GM23338 (cell line): ENCODE measurements around the gene ALDH3B1. TPM values are rescaled to one million over a fixed set of nuclear protein-coding genes. Genes with fewer than 3 reads are reported as not detected.

Experiments
- ATAC-seq: fragments of 200-7000 bp; cut with Tn5 transposase; 3 replicates; pipeline ENCODE4 v1.9.1; 2020
- DNase-seq: peaks from one replicate; pipeline ENCODE4 v3.0.0-alpha.2; 2015; ENCODE audit warnings: low spot score
- H2AFZ ChIP-seq: fragments of 200-600 bp; sonication (generic); 2 replicates; pipeline ENCODE4 v1.8.0; 2016; ENCODE audit warnings: antibody characterized with exemption, mild to moderate bottlenecking, moderate library complexity
- H3F3A ChIP-seq: fragments of 200-600 bp; sonication (generic); replicated peaks from 2 replicates; pipeline ENCODE4 v1.8.0; 2017; ENCODE audit warnings: antibody characterized with exemption, mixed run types, low read depth
- H3K27ac ChIP-seq: fragments of 200-600 bp; sonication (generic); 2 replicates; pipeline ENCODE4 v1.6.1; 2016; ENCODE audit warnings: low read depth
- H3K27me3 ChIP-seq: fragments of 200-600 bp; sonication (generic); 2 replicates; pipeline ENCODE4 v1.8.0; 2016; ENCODE audit warnings: mild to moderate bottlenecking, mixed run types, moderate library complexity; ENCODE audit not compliant: insufficient read depth
- H3K36me3 ChIP-seq: fragments of 200-600 bp; sonication (generic); 2 replicates; pipeline ENCODE4 v1.8.0; 2016; ENCODE audit warnings: mild to moderate bottlenecking; ENCODE audit not compliant: insufficient read depth
- H3K4me1 ChIP-seq: fragments of 200-600 bp; sonication (generic); 2 replicates; pipeline ENCODE4 v1.8.0; 2016; ENCODE audit warnings: mild to moderate bottlenecking, moderate library complexity; ENCODE audit not compliant: insufficient read depth
- H3K4me2 ChIP-seq: fragments of 200-600 bp; sonication (generic); 2 replicates; pipeline ENCODE4 v1.7.1; 2017; ENCODE audit warnings: mixed run types
- H3K4me3 ChIP-seq: fragments of 200-600 bp; sonication (generic); 2 replicates; pipeline ENCODE4 v1.6.1; 2016; ENCODE audit warnings: mixed run types
- H3K79me2 ChIP-seq: fragments of 200-600 bp; sonication (generic); replicated peaks from 2 replicates; pipeline ENCODE4 v1.8.0; 2017; ENCODE audit warnings: mild to moderate bottlenecking; ENCODE audit not compliant: insufficient read depth
- H3K9me2 ChIP-seq: fragments of 200-600 bp; sonication (generic); 2 replicates; pipeline ENCODE4 v1.8.0; 2017; ENCODE audit not compliant: insufficient read depth
- H4K20me1 ChIP-seq: fragments of 200-600 bp; sonication (generic); replicated peaks from 2 replicates; pipeline ENCODE4 v1.8.0; 2017; ENCODE audit warnings: mild to moderate bottlenecking; ENCODE audit not compliant: insufficient read depth
- H3K27ac Mint-ChIP-seq: 2 replicates; pipeline ENCODE4 v1.8.0; 2020; ENCODE audit warnings: inconsistent platforms, mild to moderate bottlenecking, moderate library complexity, mixed read lengths
- H3K27me3 Mint-ChIP-seq: 3 replicates; pipeline ENCODE4 v1.8.0; 2022; ENCODE audit warnings: low read depth, mild to moderate bottlenecking, moderate library complexity, mixed read lengths, inconsistent platforms; ENCODE audit not compliant: insufficient read depth, poor library complexity
- H3K36me3 Mint-ChIP-seq: 3 replicates; pipeline ENCODE4 v1.8.0; 2021; ENCODE audit warnings: low read depth, mild to moderate bottlenecking, inconsistent platforms, moderate library complexity, mixed read lengths
- H3K4me1 Mint-ChIP-seq: 3 replicates; pipeline ENCODE4 v1.8.0; 2020; ENCODE audit warnings: mild to moderate bottlenecking, inconsistent platforms, mixed read lengths
- H3K4me3 Mint-ChIP-seq: 3 replicates; pipeline ENCODE4 v1.8.0; 2021; ENCODE audit warnings: moderate library complexity, mild to moderate bottlenecking, inconsistent platforms, mixed read lengths
- H3K9me3 Mint-ChIP-seq: 3 replicates; pipeline ENCODE4 v1.8.0; 2020; ENCODE audit warnings: moderate library complexity, mild to moderate bottlenecking, inconsistent platforms, mixed read lengths
- CREB1 ChIP-seq: fragments of 250-450 bp; sonication (Bioruptor Pico); IDR thresholded peaks from 2 replicates; pipeline ENCODE4 v1.5.0; 2020; ENCODE audit warnings: low read depth, mild to moderate bottlenecking, moderate library complexity
- CTCF ChIP-seq, 2 experiments: fragments of 200-600 bp in 1 of 2; sonication (generic) in 1 of 2; conservative IDR thresholded peaks; 2 replicates each; pipeline versions ENCODE4 v1.5.1 to v1.6.1; 2016 to 2017; ENCODE audit warnings: antibody characterized with exemption in 2 of 2, low read depth in 2 of 2, mild to moderate bottlenecking in 2 of 2, moderate library complexity in 1 of 2
- ETS1 ChIP-seq: IDR thresholded peaks from 2 replicates; pipeline ENCODE4 v1.6.1; 2016; ENCODE audit warnings: antibody characterized with exemption
- EZH2 ChIP-seq: fragments of 200-600 bp; sonication (generic); IDR thresholded peaks from one replicate; pipeline ENCODE4 v1.8.0; 2017; ENCODE audit warnings: antibody characterized with exemption, mild to moderate bottlenecking, low read depth; ENCODE audit not compliant: unreplicated experiment
- EZH2phosphoT487 ChIP-seq: fragments of 200-600 bp; sonication (generic); IDR thresholded peaks from one replicate; pipeline ENCODE4 v1.8.1; 2018; ENCODE audit warnings: antibody characterized with exemption; ENCODE audit not compliant: unreplicated experiment
- JUNB ChIP-seq: IDR thresholded peaks from one replicate; pipeline ENCODE4 v1.6.1; 2016; ENCODE audit warnings: antibody characterized with exemption; ENCODE audit not compliant: unreplicated experiment
- NANOG ChIP-seq: IDR thresholded peaks from 2 replicates; pipeline ENCODE4 v1.6.1; 2016; ENCODE audit warnings: antibody characterized with exemption, borderline replicate concordance
- POLR2AphosphoS5 ChIP-seq: IDR thresholded peaks from 2 replicates; pipeline ENCODE4 v1.6.1; 2016; ENCODE audit warnings: antibody characterized with exemption, low read depth
- REST ChIP-seq: IDR thresholded peaks from one replicate; pipeline ENCODE4 v1.6.1; 2018; ENCODE audit warnings: antibody characterized with exemption; ENCODE audit not compliant: unreplicated experiment
- STAT1 ChIP-seq: IDR thresholded peaks from one replicate; pipeline ENCODE4 v1.6.1; 2016; ENCODE audit warnings: antibody characterized with exemption; ENCODE audit not compliant: unreplicated experiment
- ZNF114 ChIP-seq: fragments of 250-450 bp; sonication (Bioruptor Pico); IDR thresholded peaks from 2 replicates; pipeline ENCODE4 v1.5.0; 2020; ENCODE audit warnings: mild to moderate bottlenecking, moderate library complexity
- ZNF331 ChIP-seq: fragments of 250-450 bp; sonication (Bioruptor Pico); IDR thresholded peaks from 2 replicates; pipeline ENCODE4 v1.5.0; 2020; ENCODE audit warnings: low read depth, mild to moderate bottlenecking, moderate library complexity
- polyA plus RNA-seq: library from polyadenylated mRNA; unstranded; fragments of >200 nt; fragmentation: Nextera tagmentation; extraction: Ambion mirVana; gene quantifications from 2 replicates; pipeline ENCODE4 v1.2.1, GENCODE V29; 2016
- total RNA-seq: library from RNA; depleted of rRNA; stranded (reverse); fragments of >200 nt; shearing (Covaris generic); gene quantifications from 2 replicates; pipeline ENCODE4 v1.2.3, GENCODE V29; 2014

ALDH3B1 gene
- total and polyA plus RNA-seq, 2 experiments from 2014 or later: 0.52 TPM; not detected in 1

- ATAC-seq (no peak), DNase-seq (peak; percentile 35)
- H2AFZ ChIP-seq: peak overlapping the region; percentile 89
- H3K27me3 Mint-ChIP-seq: peaks cover 11% of the 10 kb centered on the region
- no peaks in the 10 kb centered on the region for H3K36me3 Mint-ChIP-seq
- no peak overlapping the region; the same call in 2 of the 3 replicates for H3K4me3 Mint-ChIP-seq
- H3K4me1 Mint-ChIP-seq: peaks cover 28% of the 10 kb centered on the region
- H3K27ac ChIP-seq: no peak overlapping the region
- H3K4me2 ChIP-seq: peak overlapping the region; percentile 64
- H3K27ac Mint-ChIP-seq: no peak overlapping the region
- 0 out of 2 replicates have a peak, but pooled peaks cover 7% of the 10 kb centered on the region for H3F3A ChIP-seq
- no peaks in the 10 kb centered on the region for H3K79me2 ChIP-seq
- H3K36me3 ChIP-seq: no peaks in the 10 kb centered on the region
- no peaks in the 10 kb centered on the region for H3K9me2 ChIP-seq
- H3K27me3 ChIP-seq: no peaks in the 10 kb centered on the region
- H3K4me3 ChIP-seq: no peak overlapping the region
- TF ChIP-seq CTCF (conservative IDR thresholded peaks at IDR 0.05; ENCODE audit: low read depth in 2 of 2): peak; percentile 23 to 54; a peak in 3 of 4 replicates
- TF ChIP-seq CREB1 (CRISPR knock-in tag): no peak
- no peaks in the 10 kb centered on the region; the same call in 2 of the 3 replicates for H3K9me3 Mint-ChIP-seq
- peaks cover 12% of the 10 kb centered on the region for H3K4me1 ChIP-seq
- no peaks in the 10 kb centered on the region for H4K20me1 ChIP-seq
Measured at GRCh38 chr11:68009391-68010089, 587 bp upstream of the ALDH3B1 start.

GRCh38 chr11:68011051-68011943, 1.2 kb downstream of the ALDH3B1 start:
- Histone ChIP-seq H2AFZ (peak overlapping the region; percentile 63; the same call in 1 of the 2 replicates), H3F3A (0 out of 2 replicates have a peak, but pooled peaks cover 4% of the 10 kb centered on the region), H3K27me3 (no peaks in the 10 kb centered on the region), H3K9me2 (no peaks in the 10 kb centered on the region), H3K36me3 (no peaks in the 10 kb centered on the region), H4K20me1 (no peaks in the 10 kb centered on the region), H3K4me1 (peaks cover 12% of the 10 kb centered on the region), H3K27ac (no peak overlapping the region), H3K4me3 (no peak overlapping the region), H3K79me2 (no peaks in the 10 kb centered on the region), H3K4me2 (no peak overlapping the region)
- no peak overlapping the region for H3K27ac Mint-ChIP-seq
- peaks cover 23% of the 10 kb centered on the region for H3K4me1 Mint-ChIP-seq
- H3K36me3 Mint-ChIP-seq: no peaks in the 10 kb centered on the region
- H3K9me3 Mint-ChIP-seq: no peaks in the 10 kb centered on the region
- ATAC-seq (no peak), DNase-seq (no peak)
- peaks cover 7% of the 10 kb centered on the region for H3K27me3 Mint-ChIP-seq
- no peak overlapping the region for H3K4me3 Mint-ChIP-seq
- TF ChIP-seq ZNF331 (CRISPR knock-in tag) (no peak), EZH2phosphoT487 (no peak), NANOG (no peak), JUNB (no peak), ETS1 (no peak), ZNF114 (CRISPR knock-in tag) (no peak), POLR2AphosphoS5 (no peak), CREB1 (CRISPR knock-in tag) (no peak), EZH2 (no peak), CTCF (conservative IDR thresholded peaks at IDR 0.05; ENCODE audit: low read depth in 2 of 2) (no peak), REST (no peak), STAT1 (no peak)
